WTC11 (cell line): ENCODE data around the gene DNPH1. TPM values are rescaled to one million over a fixed set of nuclear protein-coding genes. Genes with fewer than 3 reads are reported as not detected.

ENCODE experiments used
- ATAC-seq: fragments of 200-7000 bp; cut with Tn5 transposase; 2 replicates; pipeline ENCODE4 v1.10.0; 2021; ENCODE audit warnings: mild to moderate bottlenecking, moderate library complexity
- CTCF ChIA-PET: fragments of 300-600 bp; sonication (Branson Sonifier 250); formaldehyde crosslinking; loops from one replicate; lab custom pipeline; 2021; ENCODE audit warnings: antibody characterized with exemption; lab: Charles Lee
- POLR2A ChIA-PET: fragments of 350-600 bp; sonication (Branson Sonifier 250); formaldehyde crosslinking; loops from one replicate; lab custom pipeline; 2021; ENCODE audit warnings: antibody characterized with exemption; lab: Charles Lee
- DNase-seq: peaks from one replicate; pipeline ENCODE4 v3.0.0; 2021; ENCODE audit warnings: low spot score
- H3K27ac Mint-ChIP-seq: 2 replicates; pipeline ENCODE4 v1.8.0; 2021; ENCODE audit warnings: mixed read lengths
- H3K27me3 Mint-ChIP-seq: 2 replicates; pipeline ENCODE4 v1.8.0; 2021; ENCODE audit warnings: low read depth, mild to moderate bottlenecking, moderate library complexity, mixed read lengths
- H3K36me3 Mint-ChIP-seq: 2 replicates; pipeline ENCODE4 v1.8.0; 2021; ENCODE audit warnings: mixed read lengths
- H3K4me1 Mint-ChIP-seq: 2 replicates; pipeline ENCODE4 v1.8.0; 2022; ENCODE audit warnings: mixed read lengths
- H3K4me3 Mint-ChIP-seq: 2 replicates; pipeline ENCODE4 v1.8.0; 2021; ENCODE audit warnings: mild to moderate bottlenecking, moderate library complexity, mixed read lengths
- H3K9me3 Mint-ChIP-seq: 2 replicates; pipeline ENCODE4 v1.8.0; 2021; ENCODE audit warnings: mixed read lengths
- CREB1 ChIP-seq: sonication (generic); formaldehyde crosslinking; IDR thresholded peaks from 2 replicates; pipeline ENCODE4 v1.8.0; 2023; ENCODE audit warnings: mild to moderate bottlenecking, missing genetic modification reagents
- FOXJ3 ChIP-seq: sonication (generic); formaldehyde crosslinking; IDR thresholded peaks from 2 replicates; pipeline ENCODE4 v1.9.0; 2021; ENCODE audit warnings: missing genetic modification reagents, mild to moderate bottlenecking, borderline replicate concordance
- FOXK1 ChIP-seq: sonication (generic); formaldehyde crosslinking; IDR thresholded peaks from 2 replicates; pipeline ENCODE4 v1.8.0; 2022; ENCODE audit warnings: mild to moderate bottlenecking, moderate library complexity, missing genetic modification reagents
- IRF2 ChIP-seq: sonication (generic); formaldehyde crosslinking; IDR thresholded peaks from 2 replicates; pipeline ENCODE4 v1.8.0; 2022; ENCODE audit warnings: low read depth, missing genetic modification reagents, borderline replicate concordance
- JAZF1 ChIP-seq: fragments of 250-450 bp; sonication (Bioruptor Pico); IDR thresholded peaks from 2 replicates; pipeline ENCODE4 v1.9.0; 2021; ENCODE audit warnings: moderate library complexity, mild to moderate bottlenecking, inconsistent platforms
- MXD4 ChIP-seq: fragments of 250-450 bp; sonication (Bioruptor Pico); IDR thresholded peaks from 2 replicates; pipeline ENCODE4 v1.8.0; 2021; ENCODE audit warnings: mild to moderate bottlenecking, moderate library complexity, borderline replicate concordance
- NFYB ChIP-seq: sonication (generic); formaldehyde crosslinking; conservative IDR thresholded peaks from 2 replicates; pipeline ENCODE4 v1.8.0; 2022; ENCODE audit warnings: low read depth, missing genetic modification reagents
- NR3C1 ChIP-seq: sonication (generic); formaldehyde crosslinking; conservative IDR thresholded peaks from 2 replicates; pipeline ENCODE4 v1.8.1; 2023; ENCODE audit warnings: low read depth, mild to moderate bottlenecking, missing genetic modification reagents
- RELA ChIP-seq: sonication (generic); formaldehyde crosslinking; IDR thresholded peaks from 2 replicates; pipeline ENCODE4 v1.8.1; 2022; ENCODE audit warnings: missing genetic modification reagents, mild to moderate bottlenecking, borderline replicate concordance
- RORB ChIP-seq: fragments of 250-450 bp; sonication (Bioruptor Pico); IDR thresholded peaks from 2 replicates; pipeline ENCODE4 v1.9.0; 2021; ENCODE audit warnings: mild to moderate bottlenecking
- TEAD4 ChIP-seq: sonication (generic); formaldehyde crosslinking; IDR thresholded peaks from 2 replicates; pipeline ENCODE4 v1.8.0; 2022; ENCODE audit warnings: mild to moderate bottlenecking, missing genetic modification reagents
- ZBTB21 ChIP-seq: sonication (generic); formaldehyde crosslinking; IDR thresholded peaks from 2 replicates; pipeline ENCODE4 v1.8.1; 2023; ENCODE audit warnings: mild to moderate bottlenecking, missing genetic modification reagents, borderline replicate concordance
- ZNF121 ChIP-seq: sonication (generic); formaldehyde crosslinking; IDR thresholded peaks from 2 replicates; pipeline ENCODE4 v1.8.0; 2023; ENCODE audit warnings: missing genetic modification reagents
- ZNF263 ChIP-seq: sonication (generic); formaldehyde crosslinking; IDR thresholded peaks from 2 replicates; pipeline ENCODE4 v1.8.1; 2022; ENCODE audit warnings: low read depth, mild to moderate bottlenecking, moderate library complexity, missing genetic modification reagents
- total RNA-seq: library from RNA; stranded (reverse); gene quantifications from 3 replicates; pipeline ENCODE4 v1.2.3, GENCODE V29; 2021
- TF ChIP-seq, protein P1 (sequence below): sonication (generic); formaldehyde crosslinking; conservative IDR thresholded peaks from 2 replicates; pipeline ENCODE4 v1.8.1; 2022; ENCODE audit warnings: mild to moderate bottlenecking, missing genetic modification reagents
- TF ChIP-seq, protein P2 (sequence below): fragments of 250-450 bp; sonication (Bioruptor Pico); IDR thresholded peaks from 2 replicates; pipeline ENCODE4 v2.1.2; 2022; ENCODE audit warnings: mild to moderate bottlenecking, moderate library complexity
- TF ChIP-seq, protein P3 (sequence below): sonication (generic); formaldehyde crosslinking; IDR thresholded peaks from 2 replicates; pipeline ENCODE4 v1.8.1; 2022; ENCODE audit warnings: low read depth, missing genetic modification reagents, borderline replicate concordance
- TF ChIP-seq, protein P4 (sequence below): sonication (generic); formaldehyde crosslinking; IDR thresholded peaks from 2 replicates; pipeline ENCODE4 v1.8.1; 2022; ENCODE audit warnings: mild to moderate bottlenecking, missing genetic modification reagents, moderate library complexity, borderline replicate concordance
- TF ChIP-seq, protein P5 (sequence below): sonication (generic); formaldehyde crosslinking; IDR thresholded peaks from 2 replicates; pipeline ENCODE4 v1.8.0; 2023; ENCODE audit warnings: missing genetic modification reagents, mild to moderate bottlenecking, borderline replicate concordance
- TF ChIP-seq, protein P6 (sequence below): sonication (generic); formaldehyde crosslinking; IDR thresholded peaks from 2 replicates; pipeline ENCODE4 v1.8.1; 2022; ENCODE audit warnings: low read depth, mild to moderate bottlenecking, moderate library complexity, missing genetic modification reagents, borderline replicate concordance

DNPH1 gene
- total RNA-seq, 1 experiment from 2014 or later = 48.4 TPM

DNA sequence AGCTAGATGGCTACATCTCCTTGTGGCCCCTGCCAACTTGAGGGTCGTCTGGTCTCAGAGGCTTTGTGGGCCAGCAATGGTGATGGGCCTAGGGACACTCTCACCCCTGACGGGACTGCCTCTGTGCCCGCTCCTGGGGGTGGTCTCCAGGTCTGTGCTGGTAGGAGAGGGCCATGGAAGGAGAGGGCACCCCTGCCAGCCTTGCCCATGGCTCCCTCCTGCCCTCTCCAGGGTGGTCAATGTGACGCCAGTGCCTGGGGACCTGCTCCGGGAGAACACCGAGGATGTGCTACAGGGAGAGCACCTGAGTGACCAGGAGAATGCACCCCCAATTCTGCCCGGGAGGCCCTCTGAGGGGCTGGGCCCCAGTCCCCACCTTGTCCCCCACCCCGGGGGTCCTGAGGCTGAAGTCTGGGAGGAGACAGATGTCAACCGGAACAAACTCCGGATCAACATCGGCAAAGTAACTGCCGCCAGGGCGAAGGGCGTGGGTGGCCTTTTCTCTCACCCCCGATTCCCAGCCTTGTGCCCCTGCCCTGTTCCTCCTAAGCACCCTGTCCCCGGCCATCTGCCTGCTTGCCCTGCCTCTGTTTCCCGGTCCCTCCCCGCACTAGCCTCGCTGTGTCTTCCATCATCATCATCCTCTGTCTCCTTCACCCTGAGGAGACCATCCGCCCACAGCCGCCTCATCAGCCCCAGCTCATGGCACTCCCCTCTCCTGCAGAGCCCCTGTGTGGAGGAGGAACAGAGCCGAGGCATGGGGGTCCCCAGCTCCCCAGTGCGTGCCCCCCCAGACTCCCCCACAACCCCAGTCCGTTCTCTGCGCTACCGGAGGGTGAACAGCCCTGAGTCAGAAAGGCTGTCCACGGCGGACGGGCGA, 29.8 kb upstream of the DNPH1 start:
- Mint-ChIP-seq H3K4me1 (peaks cover 17% of the 10 kb centered on the region), H3K9me3 (no peaks in the 10 kb centered on the region), H3K36me3 (no peaks in the 10 kb centered on the region), H3K27me3 (no peaks in the 10 kb centered on the region; the same call in 1 of the 2 replicates), H3K4me3 (no peak overlapping the region), H3K27ac (no peak overlapping the region)
- POLR2A ChIA-PET = interaction anchor here (0.5 to 1.1 kb wide), 2 partner anchors 157 to 200 kb away, joined by 3 read pairs; partner anchors contain the start of genes KLC4 and MRPL2
- TF ChIP-seq, protein P1, sequence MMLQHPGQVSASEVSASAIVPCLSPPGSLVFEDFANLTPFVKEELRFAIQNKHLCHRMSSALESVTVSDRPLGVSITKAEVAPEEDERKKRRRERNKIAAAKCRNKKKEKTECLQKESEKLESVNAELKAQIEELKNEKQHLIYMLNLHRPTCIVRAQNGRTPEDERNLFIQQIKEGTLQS (CRISPR knock-in tag) = no peak
- no peak for TF ChIP-seq NR3C1 (CRISPR knock-in tag)
- TF ChIP-seq, protein P2, sequence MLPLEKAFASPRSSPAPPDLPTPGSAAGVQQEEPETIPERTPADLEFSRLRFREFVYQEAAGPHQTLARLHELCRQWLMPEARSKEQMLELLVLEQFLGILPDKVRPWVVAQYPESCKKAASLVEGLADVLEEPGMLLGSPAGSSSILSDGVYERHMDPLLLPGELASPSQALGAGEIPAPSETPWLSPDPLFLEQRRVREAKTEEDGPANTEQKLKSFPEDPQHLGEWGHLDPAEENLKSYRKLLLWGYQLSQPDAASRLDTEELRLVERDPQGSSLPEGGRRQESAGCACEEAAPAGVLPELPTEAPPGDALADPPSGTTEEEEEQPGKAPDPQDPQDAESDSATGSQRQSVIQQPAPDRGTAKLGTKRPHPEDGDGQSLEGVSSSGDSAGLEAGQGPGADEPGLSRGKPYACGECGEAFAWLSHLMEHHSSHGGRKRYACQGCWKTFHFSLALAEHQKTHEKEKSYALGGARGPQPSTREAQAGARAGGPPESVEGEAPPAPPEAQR (CRISPR knock-in tag) = no peak
- TF ChIP-seq NFYB (CRISPR knock-in tag) = no peak
- TF ChIP-seq RORB = no peak
- no peak for TF ChIP-seq IRF2 (CRISPR knock-in tag)
- TF ChIP-seq CREB1 (CRISPR knock-in tag) = no peak
- TF ChIP-seq, protein P3, sequence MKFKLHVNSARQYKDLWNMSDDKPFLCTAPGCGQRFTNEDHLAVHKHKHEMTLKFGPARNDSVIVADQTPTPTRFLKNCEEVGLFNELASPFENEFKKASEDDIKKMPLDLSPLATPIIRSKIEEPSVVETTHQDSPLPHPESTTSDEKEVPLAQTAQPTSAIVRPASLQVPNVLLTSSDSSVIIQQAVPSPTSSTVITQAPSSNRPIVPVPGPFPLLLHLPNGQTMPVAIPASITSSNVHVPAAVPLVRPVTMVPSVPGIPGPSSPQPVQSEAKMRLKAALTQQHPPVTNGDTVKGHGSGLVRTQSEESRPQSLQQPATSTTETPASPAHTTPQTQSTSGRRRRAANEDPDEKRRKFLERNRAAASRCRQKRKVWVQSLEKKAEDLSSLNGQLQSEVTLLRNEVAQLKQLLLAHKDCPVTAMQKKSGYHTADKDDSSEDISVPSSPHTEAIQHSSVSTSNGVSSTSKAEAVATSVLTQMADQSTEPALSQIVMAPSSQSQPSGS (CRISPR knock-in tag) = no peak
- TF ChIP-seq, protein P4, sequence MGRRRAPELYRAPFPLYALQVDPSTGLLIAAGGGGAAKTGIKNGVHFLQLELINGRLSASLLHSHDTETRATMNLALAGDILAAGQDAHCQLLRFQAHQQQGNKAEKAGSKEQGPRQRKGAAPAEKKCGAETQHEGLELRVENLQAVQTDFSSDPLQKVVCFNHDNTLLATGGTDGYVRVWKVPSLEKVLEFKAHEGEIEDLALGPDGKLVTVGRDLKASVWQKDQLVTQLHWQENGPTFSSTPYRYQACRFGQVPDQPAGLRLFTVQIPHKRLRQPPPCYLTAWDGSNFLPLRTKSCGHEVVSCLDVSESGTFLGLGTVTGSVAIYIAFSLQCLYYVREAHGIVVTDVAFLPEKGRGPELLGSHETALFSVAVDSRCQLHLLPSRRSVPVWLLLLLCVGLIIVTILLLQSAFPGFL (CRISPR knock-in tag) = no peak
- TF ChIP-seq, protein P5, sequence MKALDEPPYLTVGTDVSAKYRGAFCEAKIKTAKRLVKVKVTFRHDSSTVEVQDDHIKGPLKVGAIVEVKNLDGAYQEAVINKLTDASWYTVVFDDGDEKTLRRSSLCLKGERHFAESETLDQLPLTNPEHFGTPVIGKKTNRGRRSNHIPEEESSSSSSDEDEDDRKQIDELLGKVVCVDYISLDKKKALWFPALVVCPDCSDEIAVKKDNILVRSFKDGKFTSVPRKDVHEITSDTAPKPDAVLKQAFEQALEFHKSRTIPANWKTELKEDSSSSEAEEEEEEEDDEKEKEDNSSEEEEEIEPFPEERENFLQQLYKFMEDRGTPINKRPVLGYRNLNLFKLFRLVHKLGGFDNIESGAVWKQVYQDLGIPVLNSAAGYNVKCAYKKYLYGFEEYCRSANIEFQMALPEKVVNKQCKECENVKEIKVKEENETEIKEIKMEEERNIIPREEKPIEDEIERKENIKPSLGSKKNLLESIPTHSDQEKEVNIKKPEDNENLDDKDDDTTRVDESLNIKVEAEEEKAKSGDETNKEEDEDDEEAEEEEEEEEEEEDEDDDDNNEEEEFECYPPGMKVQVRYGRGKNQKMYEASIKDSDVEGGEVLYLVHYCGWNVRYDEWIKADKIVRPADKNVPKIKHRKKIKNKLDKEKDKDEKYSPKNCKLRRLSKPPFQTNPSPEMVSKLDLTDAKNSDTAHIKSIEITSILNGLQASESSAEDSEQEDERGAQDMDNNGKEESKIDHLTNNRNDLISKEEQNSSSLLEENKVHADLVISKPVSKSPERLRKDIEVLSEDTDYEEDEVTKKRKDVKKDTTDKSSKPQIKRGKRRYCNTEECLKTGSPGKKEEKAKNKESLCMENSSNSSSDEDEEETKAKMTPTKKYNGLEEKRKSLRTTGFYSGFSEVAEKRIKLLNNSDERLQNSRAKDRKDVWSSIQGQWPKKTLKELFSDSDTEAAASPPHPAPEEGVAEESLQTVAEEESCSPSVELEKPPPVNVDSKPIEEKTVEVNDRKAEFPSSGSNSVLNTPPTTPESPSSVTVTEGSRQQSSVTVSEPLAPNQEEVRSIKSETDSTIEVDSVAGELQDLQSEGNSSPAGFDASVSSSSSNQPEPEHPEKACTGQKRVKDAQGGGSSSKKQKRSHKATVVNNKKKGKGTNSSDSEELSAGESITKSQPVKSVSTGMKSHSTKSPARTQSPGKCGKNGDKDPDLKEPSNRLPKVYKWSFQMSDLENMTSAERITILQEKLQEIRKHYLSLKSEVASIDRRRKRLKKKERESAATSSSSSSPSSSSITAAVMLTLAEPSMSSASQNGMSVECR (CRISPR knock-in tag) = no peak
- no peak for TF ChIP-seq JAZF1 (CRISPR knock-in tag)
- TF ChIP-seq, protein P6, sequence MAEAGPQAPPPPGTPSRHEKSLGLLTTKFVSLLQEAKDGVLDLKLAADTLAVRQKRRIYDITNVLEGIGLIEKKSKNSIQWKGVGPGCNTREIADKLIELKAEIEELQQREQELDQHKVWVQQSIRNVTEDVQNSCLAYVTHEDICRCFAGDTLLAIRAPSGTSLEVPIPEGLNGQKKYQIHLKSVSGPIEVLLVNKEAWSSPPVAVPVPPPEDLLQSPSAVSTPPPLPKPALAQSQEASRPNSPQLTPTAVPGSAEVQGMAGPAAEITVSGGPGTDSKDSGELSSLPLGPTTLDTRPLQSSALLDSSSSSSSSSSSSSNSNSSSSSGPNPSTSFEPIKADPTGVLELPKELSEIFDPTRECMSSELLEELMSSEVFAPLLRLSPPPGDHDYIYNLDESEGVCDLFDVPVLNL (CRISPR knock-in tag) = no peak
- TF ChIP-seq MXD4 (CRISPR knock-in tag) = no peak
- no peak for TF ChIP-seq ZNF263
- TF ChIP-seq ZNF121 = no peak
- TF ChIP-seq TEAD4 (CRISPR knock-in tag) = no peak
- no peak for TF ChIP-seq RELA (CRISPR knock-in tag)
- no peak for TF ChIP-seq ZBTB21 (CRISPR knock-in tag)
- TF ChIP-seq FOXJ3 (CRISPR knock-in tag) = no peak
- TF ChIP-seq FOXK1 (CRISPR knock-in tag) = no peak
- DNase-seq = no peak
- ATAC-seq = no peak
- CTCF ChIA-PET = interaction anchor here (1.1 kb wide), 1 partner anchor 248 kb away, joined by 3 read pairs; no protein-coding TSS in a partner anchor
